Uterus (tissue), 4 donors: Measurements from ENCODE around the gene USP10. TPM values are rescaled to one million over a fixed set of nuclear protein-coding genes. Genes with fewer than 3 reads are reported as not detected.
A peak's percentile ranks its signal among the peaks of the same experiment; 100 is the strongest.

ENCODE experiments used
- DNase-seq, 2 donors: peaks; one replicate each; pipeline ENCODE4 v3.0.0-alpha.2; 2019 to 2020
- H3K27ac ChIP-seq, 2 donors: fragments of 200-600 bp; sonication (generic); 1 replicate in 1 of 2; 2 replicates in 1 of 2; pipeline ENCODE4 v1.5.1; 2016 to 2018
- H3K27me3 ChIP-seq, 2 donors: fragments of 200-600 bp; sonication (generic); one replicate each; pipeline ENCODE4 v1.5.1; 2018 to 2019; ENCODE audit warnings: control low read depth in 1 of 2
- H3K36me3 ChIP-seq, 2 donors: fragments of 200-600 bp; sonication (generic); one replicate each; pipeline ENCODE4 v1.5.1; 2019; ENCODE audit warnings: control low read depth in 1 of 2
- H3K4me1 ChIP-seq, 2 donors: fragments of 200-600 bp; sonication (generic); one replicate each; pipeline ENCODE4 v1.5.1; 2018 to 2019; ENCODE audit warnings: control low read depth in 1 of 2
- H3K4me3 ChIP-seq, 2 donors: fragments of 200-600 bp; sonication (generic); 1 replicate in 1 of 2; 2 replicates in 1 of 2; pipeline ENCODE4 v1.5.1; 2018 to 2019; ENCODE audit warnings: mild to moderate bottlenecking in 1 of 2
- H3K9me3 ChIP-seq, 2 donors: fragments of 200-600 bp; sonication (generic); one replicate each; pipeline ENCODE4 v1.5.1; 2019; ENCODE audit warnings: control low read depth in 1 of 2
- CTCF ChIP-seq, 4 experiments: fragments of 200-600 bp in 2 of 4; fragments of 450-650 bp in 2 of 4; sonication (generic) in 2 of 4; IDR thresholded peaks; one replicate each; pipeline ENCODE4 v1.5.1; 2016 to 2019; ENCODE audit warnings: antibody characterized with exemption in 4 of 4, mild to moderate bottlenecking in 2 of 4, moderate library complexity in 1 of 4
- POLR2A ChIP-seq, 2 donors: fragments of 450-650 bp; IDR thresholded peaks; one replicate each; pipeline ENCODE4 v1.6.1; 2016; ENCODE audit warnings: antibody characterized with exemption in 2 of 2, mild to moderate bottlenecking in 1 of 2, moderate library complexity in 1 of 2
- intact Hi-C: fragments of 100-400 bp; cut with DNase I; formaldehyde crosslinking; loops from one replicate; pipeline ENCODE4 v1.15.1; 2023; ENCODE audit warnings: low total_unique reads
- total RNA-seq, 4 donors: library from RNA; depleted of rRNA in 3 of 4; stranded (reverse); fragments of >200 nt in 3 of 4; gene quantifications; one replicate each; pipeline versions ENCODE4 v1.1.0 to v1.2.4, GENCODE V29; 2014 to 2023
- donor health status: DM: yes; HTN: yes; CAD: no.

The USP10 gene
- total RNA-seq, 4 donors from 2014 or later: 12.6 to 83.3 (median 44.2) TPM

DNA sequence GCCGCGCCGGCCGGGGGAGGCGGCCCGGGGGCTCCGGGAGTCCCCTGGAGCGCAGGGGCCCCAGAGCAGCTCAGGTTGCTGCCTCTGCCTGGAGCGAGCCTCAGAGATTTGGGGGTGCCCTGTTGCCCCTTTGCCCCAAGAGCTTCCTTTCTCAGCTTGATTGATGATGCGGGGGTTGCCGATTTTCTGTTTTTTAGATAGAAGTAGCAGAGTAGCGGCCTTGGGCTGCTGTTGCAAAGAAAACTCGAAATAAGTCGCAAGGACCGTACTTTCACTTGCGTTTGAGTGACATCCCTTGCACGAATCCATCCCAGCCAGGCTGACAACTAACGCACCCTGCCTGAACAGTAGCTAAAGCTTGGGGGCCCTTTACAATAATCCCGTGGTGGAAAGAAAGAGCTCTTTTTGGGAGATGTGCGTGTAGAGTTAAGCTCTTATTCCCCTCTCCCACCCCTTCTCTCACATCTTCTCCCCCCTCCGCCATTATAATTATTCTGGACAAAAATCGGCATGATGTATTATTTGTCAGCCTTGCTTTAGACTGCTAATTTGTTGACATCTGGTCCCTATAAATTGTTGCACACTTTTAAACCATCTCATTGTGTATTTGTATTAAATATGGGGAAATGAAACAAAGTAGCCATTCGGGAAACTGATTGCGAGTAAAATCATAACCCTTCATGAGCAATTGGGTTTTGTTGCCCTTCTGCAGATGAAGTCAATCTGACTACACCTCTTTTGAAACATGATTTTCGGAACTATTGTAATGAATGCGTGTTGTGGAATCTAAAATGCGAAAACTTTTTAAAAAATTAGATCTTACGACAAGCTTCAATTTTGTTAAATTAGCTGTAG lies 873 bp downstream of the USP10 start:
- peaks cover 0 to 8% of the 10 kb centered on the region in 2 donors for H3K4me1 ChIP-seq
- no peaks in the 10 kb centered on the region for H3K9me3 ChIP-seq
- H3K27ac ChIP-seq: peak overlapping the region; percentile 87 to 91
- TF ChIP-seq CTCF (IDR thresholded peaks at IDR 0.05) (no peak), POLR2A (IDR thresholded peaks at IDR 0.05) (no peak)
- no peaks in the 10 kb centered on the region for H3K36me3 ChIP-seq
- no peak for DNase-seq
- intact Hi-C loops: no loop called here
- no peaks in the 10 kb centered on the region for H3K27me3 ChIP-seq
- H3K4me3 ChIP-seq: peak overlapping the region; percentile 50 to 89

DNA sequence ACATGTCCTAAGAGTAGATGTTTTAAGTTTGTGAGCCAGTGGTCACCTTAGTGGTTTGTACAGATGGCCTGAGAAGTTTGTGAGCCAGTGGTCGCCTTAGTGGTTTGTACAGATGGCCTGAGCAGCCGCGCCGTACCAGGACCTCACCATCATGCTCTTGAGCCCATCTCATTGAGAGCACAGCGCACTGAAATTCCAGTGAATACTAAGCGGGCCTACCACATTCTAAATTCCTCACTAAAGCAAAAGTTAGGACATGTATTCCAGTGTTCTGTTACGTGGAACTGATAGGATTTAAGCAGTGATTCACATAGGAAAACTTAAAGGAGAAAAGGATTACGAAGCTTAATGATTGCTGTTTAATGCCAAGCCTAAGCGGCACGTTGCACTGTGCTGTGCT lies 3.9 kb downstream of the USP10 start:
- H3K36me3 ChIP-seq: no peaks in the 10 kb centered on the region
- H3K27me3 ChIP-seq: no peaks in the 10 kb centered on the region
- H3K4me1 ChIP-seq: peaks cover 0 to 8% of the 10 kb centered on the region in 2 donors
- no peaks in the 10 kb centered on the region for H3K9me3 ChIP-seq
- DNase-seq: no peak
- TF ChIP-seq CTCF (IDR thresholded peaks at IDR 0.05) (no peak), POLR2A (IDR thresholded peaks at IDR 0.05) (no peak)
- intact Hi-C loops: no loop called here
- no peak overlapping the region for H3K4me3 ChIP-seq
- no peak overlapping the region for H3K27ac ChIP-seq

- no peak for DNase-seq
- TF ChIP-seq CTCF (IDR thresholded peaks at IDR 0.05): no peak
- H3K36me3 ChIP-seq: no peaks in the 10 kb centered on the region
- H3K4me3 ChIP-seq: no peak overlapping the region
- no peak overlapping the region for H3K27ac ChIP-seq
- intact Hi-C loops: no loop called here
- H3K27me3 ChIP-seq: no peaks in the 10 kb centered on the region
- H3K9me3 ChIP-seq: no peaks in the 10 kb centered on the region
- peaks cover 0 to 7% of the 10 kb centered on the region in 2 donors for H3K4me1 ChIP-seq
Observed at GRCh38 chr16:84704253-84704652, 4.5 kb downstream of the USP10 start.

GRCh38 chr16:84706856-84707255 lies 7.1 kb downstream of the USP10 start:
- TF ChIP-seq POLR2A (IDR thresholded peaks at IDR 0.05) (no peak), CTCF (IDR thresholded peaks at IDR 0.05) (no peak)
- Histone ChIP-seq H3K27me3 (no peaks in the 10 kb centered on the region), H3K27ac (no peak overlapping the region), H3K9me3 (no peaks in the 10 kb centered on the region), H3K36me3 (no peaks in the 10 kb centered on the region), H3K4me3 (no peak overlapping the region), H3K4me1 (no peaks in the 10 kb centered on the region)
- intact Hi-C loops: no loop called here
- no peak for DNase-seq

DNA sequence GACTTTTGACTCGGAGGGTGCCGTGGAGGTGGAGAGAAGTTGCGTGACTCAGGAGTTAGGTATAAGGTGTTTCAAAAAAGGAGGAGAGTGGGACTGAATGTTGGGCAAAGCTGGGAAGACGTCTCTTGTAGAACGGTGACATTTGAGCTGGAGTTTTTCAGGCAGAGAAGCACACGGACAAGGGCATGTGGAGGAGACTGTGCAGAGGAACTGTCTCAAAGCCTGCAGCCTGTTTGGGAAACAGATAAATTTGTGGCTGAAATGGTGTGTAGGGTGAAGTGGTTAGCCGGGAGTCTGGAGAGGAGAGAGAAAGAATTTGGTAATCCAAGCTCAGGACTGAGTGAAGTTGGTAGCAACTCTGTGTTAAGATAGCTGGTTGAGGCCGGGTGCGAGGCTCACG lies 9.8 kb downstream of the USP10 start:
- Histone ChIP-seq H3K27me3 (no peaks in the 10 kb centered on the region), H3K9me3 (no peaks in the 10 kb centered on the region), H3K4me3 (no peak overlapping the region), H3K36me3 (no peaks in the 10 kb centered on the region), H3K4me1 (no peaks in the 10 kb centered on the region), H3K27ac (no peak overlapping the region)
- DNase-seq: no peak
- intact Hi-C loops: no loop called here
- TF ChIP-seq POLR2A (IDR thresholded peaks at IDR 0.05) (no peak), CTCF (IDR thresholded peaks at IDR 0.05) (no peak)
